NCI-H1694 (cell line): ENCODE measurements around the gene UCN.
A peak's percentile ranks its signal among the peaks of the same experiment; 100 is the strongest.
"Not testable (repeated sequence)": the region's sequence is repeated elsewhere in the genome, so short reads cannot be mapped to it uniquely, and the experiment has no call there.

Experiments used
- DNase-seq: peaks from one replicate; lab custom pipeline; 2025; lab: John Stamatoyannopoulos, UW

The UCN gene

DNA sequence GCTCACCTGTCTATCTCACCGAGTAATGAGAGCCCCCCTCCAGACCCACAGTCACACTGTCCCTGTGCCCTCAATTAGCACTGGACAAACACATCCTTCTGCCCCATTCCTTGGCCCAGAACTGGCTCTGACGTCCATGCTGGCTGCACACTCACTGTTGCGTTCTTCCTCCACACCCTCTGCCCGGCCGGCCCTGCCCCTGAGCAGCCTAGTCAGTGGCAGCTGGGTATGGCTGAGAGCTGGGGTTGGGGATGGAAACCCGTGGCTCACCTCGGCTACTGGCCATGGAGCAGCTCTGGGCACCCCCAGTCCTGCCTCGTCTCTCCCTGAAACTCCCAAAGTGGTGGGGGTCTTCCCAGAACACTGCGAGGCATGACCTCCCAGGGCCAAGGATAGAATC, 6.5 kb upstream of the UCN start:
- DNase-seq, result no peak

DNA sequence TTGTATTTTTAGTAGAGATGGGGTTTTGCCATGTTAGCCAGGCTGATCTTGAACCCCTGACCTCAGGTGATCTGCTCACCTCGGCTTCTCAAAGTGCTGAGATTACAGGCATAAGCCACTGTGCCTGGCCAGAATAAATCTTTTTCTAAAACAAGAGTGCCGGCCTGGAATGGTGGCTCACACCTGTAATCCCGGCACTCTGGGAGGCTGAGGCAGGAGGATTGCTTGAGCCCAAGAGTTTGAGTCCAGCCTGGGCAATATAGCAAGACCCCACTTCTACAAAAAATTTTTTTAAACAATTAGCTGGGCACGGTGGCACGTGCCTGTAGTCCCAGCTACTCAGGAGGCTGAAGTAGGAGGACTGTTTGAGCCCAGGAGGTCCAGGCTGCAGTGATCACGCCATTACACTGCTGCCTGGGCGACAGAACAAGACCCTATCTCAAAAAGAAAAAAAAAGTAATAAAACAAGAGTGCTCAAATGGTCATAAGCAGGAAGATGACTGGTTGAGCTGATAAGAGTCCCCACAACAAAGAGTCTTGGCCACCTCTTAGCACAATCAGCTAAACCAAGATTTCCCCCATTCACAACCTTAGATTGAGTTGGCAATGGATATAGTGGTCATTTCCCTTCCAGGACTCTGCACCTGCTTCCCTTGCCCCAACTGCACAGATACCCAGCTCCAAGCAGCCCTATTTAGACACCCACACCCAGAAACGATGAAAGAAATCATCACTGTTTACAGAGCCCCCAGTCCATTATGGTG, 5.8 kb upstream of the UCN start:
- DNase-seq, result no peak

DNA sequence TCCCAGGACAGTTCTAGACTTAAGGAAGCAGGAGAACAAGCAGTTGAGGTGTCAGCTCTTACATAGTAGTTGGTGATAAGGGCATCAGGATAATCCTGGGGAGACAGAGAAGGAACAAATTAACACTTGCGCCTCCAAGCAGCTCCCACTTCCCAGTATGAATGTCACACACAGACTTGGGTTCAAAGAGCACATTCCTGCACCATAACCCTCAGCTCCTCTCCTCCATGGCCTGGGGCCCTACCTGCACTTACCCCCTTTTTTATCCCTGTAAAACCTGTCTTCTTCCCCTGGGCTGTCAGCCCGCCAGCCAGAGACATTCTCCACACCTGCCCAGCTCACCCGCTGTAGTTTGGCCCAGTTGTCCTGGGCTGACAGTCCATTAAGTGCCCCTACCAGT, 3.9 kb upstream of the UCN start:
- DNase-seq, result no peak

DNA sequence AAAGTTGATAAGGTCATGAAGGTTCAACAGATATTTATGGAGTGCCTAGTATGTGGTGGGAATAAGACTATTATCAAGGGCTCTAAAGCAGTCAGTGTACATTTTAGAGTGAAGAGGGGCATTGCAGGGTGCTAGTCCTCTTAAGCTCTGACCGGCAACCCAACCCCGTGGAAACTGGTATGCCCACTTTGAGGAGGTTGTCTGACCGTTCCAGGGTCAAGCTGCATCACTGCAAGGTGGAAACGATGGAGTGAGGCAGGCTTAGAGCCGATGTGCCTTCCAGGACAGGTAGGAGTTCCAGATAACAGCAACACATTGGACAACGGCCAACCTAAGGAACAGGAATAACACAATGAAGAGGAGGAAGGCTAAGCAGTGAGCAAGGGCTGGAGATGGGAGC, 1.4 kb upstream of the UCN start:
- DNase-seq, result no peak

GRCh38 chr2:27307545-27308358, 493 bp downstream of the UCN start:
- DNase-seq, result no peak

GRCh38 chr2:27307287-27307544, 1.0 kb downstream of the UCN start:
- no peak for DNase-seq

- DNase-seq, result peak; percentile 25
These were observed 1.5 kb downstream of the UCN start for GRCh38 chr2:27306573-27307286.

DNA sequence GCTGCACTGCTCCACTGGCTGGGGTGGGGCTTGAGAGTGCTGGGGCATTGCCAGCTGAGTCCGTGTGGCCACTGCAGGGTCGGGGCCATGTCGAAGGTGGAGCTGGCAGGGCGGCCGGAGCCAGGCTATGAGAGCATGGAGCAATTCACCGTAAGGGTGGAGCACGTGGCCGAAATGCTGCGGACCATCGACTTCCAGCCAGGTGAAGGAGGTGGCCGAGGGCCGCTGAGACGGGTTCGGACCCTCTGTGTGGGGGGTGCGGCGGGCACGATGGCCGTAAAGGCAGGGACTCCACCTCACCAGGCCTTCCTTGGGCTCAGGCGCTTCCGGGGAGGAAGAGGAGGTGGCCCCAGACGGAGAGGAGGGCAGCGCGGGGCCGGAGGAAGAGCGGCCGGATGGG, 2.1 kb downstream of the UCN start:
- DNase-seq, result no peak

DNA sequence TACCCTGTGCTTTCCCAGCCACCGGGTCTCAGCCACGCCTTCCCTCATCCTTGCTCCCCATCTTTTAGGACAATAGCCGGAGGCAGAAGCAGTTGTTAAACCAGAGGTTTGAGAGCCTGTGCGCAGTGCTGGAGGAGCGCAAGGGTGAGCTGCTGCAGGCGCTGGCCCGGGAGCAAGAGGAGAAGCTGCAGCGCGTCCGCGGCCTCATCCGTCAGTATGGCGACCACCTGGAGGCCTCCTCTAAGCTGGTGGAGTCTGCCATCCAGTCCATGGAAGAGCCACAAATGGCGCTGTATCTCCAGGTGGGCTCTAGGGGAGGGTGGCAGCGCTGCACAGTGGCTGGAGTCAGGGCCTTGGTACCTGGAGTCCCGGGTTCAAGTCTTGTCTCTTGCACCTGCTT, 2.7 kb downstream of the UCN start:
- no peak for DNase-seq

DNA sequence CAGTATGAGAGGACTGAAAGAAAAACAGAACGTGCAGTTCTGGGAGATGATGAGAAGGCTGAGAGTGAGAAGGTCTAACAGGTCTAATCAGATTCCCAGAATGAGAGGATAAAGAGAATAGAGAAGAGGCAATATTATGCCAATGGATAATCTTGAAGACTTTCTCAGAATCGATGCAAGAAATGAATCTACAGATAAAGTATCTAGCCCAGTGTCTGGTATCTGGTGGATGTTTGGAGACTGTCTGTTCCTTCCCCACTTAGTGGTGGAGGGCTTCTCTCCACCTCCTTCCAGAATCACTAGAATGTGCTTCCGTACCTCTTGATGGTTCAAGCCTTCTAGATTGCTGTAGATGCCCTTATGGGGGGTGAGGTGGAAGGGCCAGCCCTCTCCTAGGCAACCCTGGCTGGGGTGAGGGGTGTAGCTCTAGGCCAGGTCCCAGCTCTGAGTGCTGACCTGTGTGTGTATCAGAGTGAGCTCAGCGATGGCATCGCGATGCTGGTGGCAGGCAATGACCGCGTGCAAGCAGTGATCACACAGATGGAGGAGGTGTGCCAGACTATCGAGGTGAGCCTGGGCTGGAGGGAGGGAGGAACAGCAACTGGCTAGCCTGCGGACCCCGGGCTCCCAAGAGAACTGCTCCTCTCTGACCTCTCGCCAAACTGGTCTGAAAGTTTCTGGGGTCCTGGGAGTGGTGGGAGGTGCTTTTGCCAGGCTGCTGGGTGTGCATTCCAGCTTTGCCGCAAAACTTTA, 3.6 kb downstream of the UCN start:
- DNase-seq, result no peak

DNA sequence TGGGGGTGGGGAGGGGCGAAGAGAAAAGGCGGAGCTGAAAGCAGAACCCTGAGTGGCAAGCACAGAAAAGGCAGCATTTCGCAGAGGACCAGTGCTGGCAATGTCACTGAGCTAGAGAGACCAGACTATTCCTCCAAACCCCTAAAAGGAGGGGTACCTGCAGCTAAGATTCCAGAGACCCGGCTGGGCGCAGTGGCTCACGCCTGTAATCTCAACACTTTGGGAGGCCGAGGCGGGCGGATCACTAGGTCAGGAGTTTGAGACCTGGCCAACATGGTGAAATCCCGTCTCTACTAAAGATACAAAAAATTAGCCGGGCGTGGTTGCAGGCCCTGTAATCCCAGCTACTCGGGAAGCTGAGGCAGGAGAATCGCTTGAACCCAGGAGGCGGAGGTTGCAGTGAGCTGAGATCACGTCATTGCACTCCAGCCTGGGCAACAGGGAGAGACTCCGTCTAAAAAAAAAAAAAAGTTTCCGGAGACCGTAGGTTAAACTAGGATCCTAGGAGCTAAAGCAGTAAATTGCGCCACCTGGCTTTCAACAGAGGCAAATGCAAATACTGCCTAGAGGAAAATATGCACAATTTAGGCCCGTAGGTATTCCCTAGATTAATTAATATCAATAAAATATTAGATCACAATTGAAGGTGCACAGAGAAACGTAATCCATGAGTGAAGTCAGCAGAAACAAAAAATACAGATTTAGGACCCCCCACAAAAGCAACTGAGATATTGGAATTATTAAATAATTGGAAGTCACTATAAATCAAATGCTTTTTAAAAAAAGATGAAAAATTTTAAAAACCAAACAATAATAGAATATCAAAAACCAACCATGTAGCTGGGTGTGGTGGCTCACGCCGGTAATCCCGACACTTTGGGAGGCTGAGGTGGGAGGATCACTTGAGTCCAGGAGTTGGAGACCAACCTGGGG, 4.9 kb downstream of the UCN start:
- peak; percentile 88 for DNase-seq

DNA sequence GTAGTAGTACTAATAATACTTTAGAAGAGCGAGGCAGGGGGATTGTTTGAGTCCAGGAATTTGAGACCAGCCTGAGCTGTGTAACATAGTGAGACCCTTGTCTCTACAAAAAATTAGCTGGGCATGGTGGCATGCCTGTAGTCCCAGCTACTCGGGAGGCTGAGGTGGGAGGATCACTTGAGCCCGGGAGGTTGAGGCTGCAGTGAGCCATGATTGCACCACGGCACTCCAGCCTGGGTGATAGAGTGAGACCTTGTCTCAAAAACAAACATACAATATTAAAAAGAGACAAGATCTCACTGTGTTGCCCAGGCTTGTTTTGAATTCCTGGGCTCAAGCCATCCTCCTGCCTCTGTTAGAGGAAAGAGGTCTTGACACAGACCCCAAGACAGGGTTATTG, 7.6 kb downstream of the UCN start:
- not testable (repeated sequence) for DNase-seq

- no peak for DNase-seq
These were observed 9.7 kb downstream of the UCN start for GRCh38 chr2:27298391-27299080.

DNA sequence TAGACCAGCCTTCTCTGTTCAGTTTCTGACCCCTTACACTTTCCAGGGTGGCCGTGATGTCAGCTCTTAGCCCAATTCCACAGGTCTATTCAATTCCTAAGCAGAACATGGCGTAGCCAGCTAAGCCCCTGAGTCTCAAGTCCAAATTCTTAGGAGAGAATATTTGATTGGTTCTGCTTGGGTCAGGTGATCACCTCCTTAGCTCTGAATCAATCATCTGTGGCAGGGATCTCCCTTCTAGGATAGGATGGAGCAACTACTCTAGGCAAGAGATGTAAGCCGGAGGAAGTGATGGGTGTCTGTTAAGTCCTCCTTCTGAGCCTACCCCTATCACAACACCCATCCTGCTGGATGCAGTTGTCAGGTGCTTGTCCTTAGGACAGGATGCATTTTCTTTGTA, 11.1 kb downstream of the UCN start:
- no peak for DNase-seq

GRCh38 chr2:27296481-27296880, 11.8 kb downstream of the UCN start:
- DNase-seq, result no peak

GRCh38 chr2:27294928-27295327, 13.3 kb downstream of the UCN start:
- no peak for DNase-seq

- no peak for DNase-seq
These were observed 16.4 kb downstream of the UCN start for GRCh38 chr2:27291865-27292264.

GRCh38 chr2:27290549-27290948, 17.7 kb downstream of the UCN start:
- DNase-seq, result no peak

- DNase-seq, result no peak
These were observed 19.6 kb downstream of the UCN start for GRCh38 chr2:27288610-27289009.

GRCh38 chr2:27285481-27285880, 22.8 kb downstream of the UCN start:
- DNase-seq, result no peak

GRCh38 chr2:27284996-27285395, 23.2 kb downstream of the UCN start:
- no peak for DNase-seq
